Thyroid gland (tissue), 4 donors: ENCODE results near the gene EPOP.

Experiments
- POLR2A ChIP-seq, 2 donors: fragments of 450-650 bp; IDR thresholded peaks; one replicate each; pipeline ENCODE4 v1.6.1; 2017; ENCODE audit warnings: antibody characterized with exemption in 2 of 2, mild to moderate bottlenecking in 2 of 2, moderate library complexity in 1 of 2
- TF ChIP-seq, protein P1 (sequence below), 6 experiments: fragments of 200-600 bp in 3 of 6; fragments of 450-650 bp in 3 of 6; sonication (generic) in 3 of 6; IDR thresholded peaks; one replicate each; pipeline ENCODE4 v1.5.1; 2016 to 2019; ENCODE audit warnings: antibody characterized with exemption in 6 of 6, mild to moderate bottlenecking in 2 of 6, inconsistent platforms in 1 of 6, moderate library complexity in 1 of 6

DNA sequence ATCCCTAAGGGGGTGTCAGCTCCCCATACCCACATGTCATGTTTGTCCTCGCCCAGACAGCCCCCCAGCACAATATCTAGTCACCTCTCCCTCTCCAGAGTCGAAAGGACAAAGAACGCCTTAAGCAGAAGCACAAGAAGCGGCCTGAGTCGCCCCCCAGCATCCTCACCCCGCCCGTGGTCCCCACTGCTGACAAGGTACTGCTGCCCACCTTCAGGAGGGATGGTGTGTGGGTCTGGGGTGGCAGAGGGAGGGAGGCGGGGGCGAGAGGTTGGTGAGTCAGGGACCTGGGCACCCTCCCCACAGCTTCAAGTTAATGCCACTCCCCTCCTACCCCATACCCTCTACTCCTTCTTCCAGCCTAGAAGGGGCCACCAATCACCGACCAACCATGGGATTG is 37.8 kb upstream of the EPOP start:
- TF ChIP-seq, protein P1, sequence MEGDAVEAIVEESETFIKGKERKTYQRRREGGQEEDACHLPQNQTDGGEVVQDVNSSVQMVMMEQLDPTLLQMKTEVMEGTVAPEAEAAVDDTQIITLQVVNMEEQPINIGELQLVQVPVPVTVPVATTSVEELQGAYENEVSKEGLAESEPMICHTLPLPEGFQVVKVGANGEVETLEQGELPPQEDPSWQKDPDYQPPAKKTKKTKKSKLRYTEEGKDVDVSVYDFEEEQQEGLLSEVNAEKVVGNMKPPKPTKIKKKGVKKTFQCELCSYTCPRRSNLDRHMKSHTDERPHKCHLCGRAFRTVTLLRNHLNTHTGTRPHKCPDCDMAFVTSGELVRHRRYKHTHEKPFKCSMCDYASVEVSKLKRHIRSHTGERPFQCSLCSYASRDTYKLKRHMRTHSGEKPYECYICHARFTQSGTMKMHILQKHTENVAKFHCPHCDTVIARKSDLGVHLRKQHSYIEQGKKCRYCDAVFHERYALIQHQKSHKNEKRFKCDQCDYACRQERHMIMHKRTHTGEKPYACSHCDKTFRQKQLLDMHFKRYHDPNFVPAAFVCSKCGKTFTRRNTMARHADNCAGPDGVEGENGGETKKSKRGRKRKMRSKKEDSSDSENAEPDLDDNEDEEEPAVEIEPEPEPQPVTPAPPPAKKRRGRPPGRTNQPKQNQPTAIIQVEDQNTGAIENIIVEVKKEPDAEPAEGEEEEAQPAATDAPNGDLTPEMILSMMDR (IDR thresholded peaks at IDR 0.05) = no peak
- TF ChIP-seq POLR2A (IDR thresholded peaks at IDR 0.05) = no peak
